NB4 (cell line): ENCODE measurements around the gene LDLRAD3.

ENCODE experiments used
- DNase-seq: peaks from one replicate; pipeline ENCODE4 v3.0.0; 2010; ENCODE audit warnings: low read depth
- H3K4me3 ChIP-seq: one replicate; pipeline ENCODE4 v1.5.1; 2011; ENCODE audit warnings: mild to moderate bottlenecking, low read depth, low read length, moderate library complexity
- CTCF ChIP-seq: IDR thresholded peaks from one replicate; pipeline ENCODE4 v1.5.1; 2012; ENCODE audit warnings: low read depth, low read length
- MYC ChIP-seq: IDR thresholded peaks from 2 replicates; pipeline ENCODE4 v1.6.1; 2011; ENCODE audit warnings: low read depth, low read length
- POLR2A ChIP-seq: IDR thresholded peaks from 2 replicates; pipeline ENCODE4 v1.6.1; 2011; ENCODE audit warnings: mild to moderate bottlenecking; ENCODE audit not compliant: insufficient read length; ENCODE audit errors: extremely low read depth
- TF ChIP-seq, protein P1 (sequence below): IDR thresholded peaks from 2 replicates; pipeline ENCODE4 v1.6.1; 2011; ENCODE audit warnings: low read depth, low read length

LDLRAD3 gene

GRCh38 chr11:36094164-36094563 is 150.3 kb downstream of the LDLRAD3 start:
- no peak overlapping the region for H3K4me3 ChIP-seq
- no peak for DNase-seq
- TF ChIP-seq, protein P1, sequence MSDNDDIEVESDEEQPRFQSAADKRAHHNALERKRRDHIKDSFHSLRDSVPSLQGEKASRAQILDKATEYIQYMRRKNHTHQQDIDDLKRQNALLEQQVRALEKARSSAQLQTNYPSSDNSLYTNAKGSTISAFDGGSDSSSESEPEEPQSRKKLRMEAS: no peak
- TF ChIP-seq CTCF (no peak), MYC (no peak), POLR2A (no peak)

- no peak overlapping the region for H3K4me3 ChIP-seq
- no peak for TF ChIP-seq CTCF
- TF ChIP-seq MYC: no peak
- TF ChIP-seq POLR2A: no peak
- TF ChIP-seq, protein P1: no peak
- no peak for DNase-seq
Measured at GRCh38 chr11:36095716-36096115, 151.9 kb downstream of the LDLRAD3 start.

DNA sequence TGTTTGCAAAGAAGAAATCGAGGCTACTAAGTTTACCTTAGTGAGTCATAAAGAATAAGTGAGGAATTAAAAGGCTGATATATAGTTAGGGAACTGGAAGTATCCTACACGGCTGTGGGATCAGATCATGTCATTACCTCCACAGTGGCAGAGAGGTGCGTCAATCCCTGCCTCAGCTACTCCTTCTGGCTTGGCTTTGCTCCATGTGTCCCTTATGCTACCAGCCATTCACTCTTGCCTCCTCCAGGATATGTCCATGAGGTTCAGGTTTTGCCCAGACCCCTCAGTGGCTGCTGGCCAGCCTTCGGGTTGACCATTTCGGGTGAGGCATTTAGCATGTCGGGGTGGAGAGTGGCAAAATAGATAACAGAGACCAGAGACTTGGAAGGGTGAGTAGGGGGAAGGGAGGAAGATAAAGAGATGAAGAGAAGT is 153.4 kb downstream of the LDLRAD3 start:
- DNase-seq: no peak
- TF ChIP-seq CTCF: no peak
- TF ChIP-seq, protein P1: no peak
- TF ChIP-seq MYC: no peak
- no peak overlapping the region for H3K4me3 ChIP-seq

DNA sequence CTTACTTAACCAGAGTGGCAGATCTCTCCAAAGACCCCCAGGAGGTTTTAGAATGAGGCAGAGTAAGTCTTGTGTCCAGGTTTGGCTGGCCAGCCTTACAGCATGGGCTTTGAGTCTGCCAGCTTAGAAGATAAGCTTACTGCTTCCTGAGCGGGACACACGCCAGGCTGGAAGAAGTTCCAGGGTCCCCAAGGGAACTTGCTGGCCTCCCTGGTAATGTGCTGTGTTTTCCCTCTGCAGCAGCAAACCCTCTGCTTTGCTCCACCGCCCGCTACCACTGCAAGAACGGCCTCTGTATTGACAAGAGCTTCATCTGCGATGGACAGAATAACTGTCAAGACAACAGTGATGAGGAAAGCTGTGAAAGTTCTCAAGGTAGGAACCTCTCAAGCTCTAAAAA is 154.2 kb downstream of the LDLRAD3 start:
- TF ChIP-seq MYC (no peak), POLR2A (no peak), CTCF (no peak)
- TF ChIP-seq, protein P1: no peak
- no peak overlapping the region for H3K4me3 ChIP-seq
- DNase-seq: no peak

- H3K4me3 ChIP-seq: no peak overlapping the region
- no peak for DNase-seq
- no peak for TF ChIP-seq CTCF
- no peak for TF ChIP-seq POLR2A
- no peak for TF ChIP-seq MYC
- TF ChIP-seq, protein P1: no peak
Measured at GRCh38 chr11:36098853-36099375, 155.1 kb downstream of the LDLRAD3 start.

DNA sequence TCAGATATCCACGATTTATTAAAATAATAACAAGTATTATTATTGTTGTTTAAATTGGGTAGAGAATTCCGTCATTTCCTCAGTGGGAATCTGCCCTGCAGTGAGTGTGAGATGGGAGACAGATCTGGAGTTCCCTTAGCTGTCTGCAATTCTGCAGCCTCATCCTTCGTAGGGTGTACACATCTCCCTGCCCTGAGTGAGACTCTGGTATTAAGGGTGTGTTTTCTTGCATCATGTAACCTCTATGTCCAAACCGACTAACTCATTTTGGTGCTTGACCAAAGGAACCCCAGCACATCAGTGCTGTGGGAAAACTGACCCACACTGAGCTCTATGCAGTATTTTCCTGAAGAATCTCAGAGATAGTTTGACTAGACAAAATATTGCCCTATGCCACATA is 157.6 kb downstream of the LDLRAD3 start:
- no peak for DNase-seq
- TF ChIP-seq POLR2A (no peak), CTCF (no peak)
- no peak overlapping the region for H3K4me3 ChIP-seq
